Nephron progenitor cell (in vitro differentiated cells): ENCODE results near the gene NRSN1.

Experiments used
- DNase-seq: peaks from one replicate; pipeline ENCODE4 v3.0.0; 2021
- H3K27ac Mint-ChIP-seq: 2 replicates; pipeline ENCODE4 v1.8.0; 2021; ENCODE audit warnings: mild to moderate bottlenecking, moderate library complexity, mixed read lengths
- H3K27me3 Mint-ChIP-seq: 2 replicates; pipeline ENCODE4 v1.8.0; 2021; ENCODE audit warnings: mild to moderate bottlenecking, low read depth, mixed read lengths; ENCODE audit not compliant: poor library complexity
- H3K36me3 Mint-ChIP-seq: 2 replicates; pipeline ENCODE4 v1.8.0; 2021; ENCODE audit warnings: low read depth, mixed read lengths
- H3K4me1 Mint-ChIP-seq: 2 replicates; pipeline ENCODE4 v1.8.0; 2021; ENCODE audit warnings: mixed read lengths
- H3K4me3 Mint-ChIP-seq: 2 replicates; pipeline ENCODE4 v1.8.0; 2021; ENCODE audit warnings: mild to moderate bottlenecking, moderate library complexity, mixed read lengths
- H3K9me3 Mint-ChIP-seq: 2 replicates; pipeline ENCODE4 v1.8.0; 2021; ENCODE audit warnings: mild to moderate bottlenecking, moderate library complexity, mixed read lengths
- CTCF ChIP-seq: fragments of 200-600 bp; sonication (generic); IDR thresholded peaks from 2 replicates; pipeline ENCODE4 v1.5.0; 2021; ENCODE audit warnings: antibody characterized with exemption

The NRSN1 gene

GRCh38 chr6:24145690-24146131, 19.7 kb downstream of the NRSN1 start:
- Mint-ChIP-seq H3K36me3 (no peaks in the 10 kb centered on the region), H3K27ac (no peak overlapping the region), H3K4me1 (no peaks in the 10 kb centered on the region), H3K27me3 (no peaks in the 10 kb centered on the region), H3K4me3 (no peak overlapping the region), H3K9me3 (no peaks in the 10 kb centered on the region)
- no peak for DNase-seq
- no peak for TF ChIP-seq CTCF

- Mint-ChIP-seq H3K4me3 (no peak overlapping the region), H3K9me3 (no peaks in the 10 kb centered on the region), H3K27ac (no peak overlapping the region), H3K27me3 (no peaks in the 10 kb centered on the region), H3K4me1 (no peaks in the 10 kb centered on the region), H3K36me3 (no peaks in the 10 kb centered on the region)
- DNase-seq = no peak
- TF ChIP-seq CTCF = no peak
Observed at GRCh38 chr6:24146871-24147270, 20.9 kb downstream of the NRSN1 start.

- Mint-ChIP-seq H3K36me3 (no peaks in the 10 kb centered on the region), H3K27ac (no peak overlapping the region), H3K4me3 (no peak overlapping the region), H3K27me3 (no peaks in the 10 kb centered on the region), H3K9me3 (no peaks in the 10 kb centered on the region), H3K4me1 (no peaks in the 10 kb centered on the region)
- DNase-seq = no peak
- TF ChIP-seq CTCF = no peak
Observed at GRCh38 chr6:24147511-24148153, 21.6 kb downstream of the NRSN1 start.

GRCh38 chr6:24148154-24148570, 22.1 kb downstream of the NRSN1 start:
- H3K27me3 Mint-ChIP-seq = no peaks in the 10 kb centered on the region
- H3K36me3 Mint-ChIP-seq = no peaks in the 10 kb centered on the region
- no peak for DNase-seq
- TF ChIP-seq CTCF = no peak
- H3K9me3 Mint-ChIP-seq = no peaks in the 10 kb centered on the region
- H3K27ac Mint-ChIP-seq = no peak overlapping the region
- no peaks in the 10 kb centered on the region for H3K4me1 Mint-ChIP-seq
- no peak overlapping the region for H3K4me3 Mint-ChIP-seq

- no peaks in the 10 kb centered on the region for H3K27me3 Mint-ChIP-seq
- H3K27ac Mint-ChIP-seq = no peak overlapping the region
- no peak for TF ChIP-seq CTCF
- no peak overlapping the region for H3K4me3 Mint-ChIP-seq
- H3K36me3 Mint-ChIP-seq = no peaks in the 10 kb centered on the region
- no peaks in the 10 kb centered on the region for H3K9me3 Mint-ChIP-seq
- no peak for DNase-seq
- no peaks in the 10 kb centered on the region for H3K4me1 Mint-ChIP-seq
Observed at GRCh38 chr6:24148684-24149083, 22.7 kb downstream of the NRSN1 start.

GRCh38 chr6:24149296-24149695, 23.3 kb downstream of the NRSN1 start:
- Mint-ChIP-seq H3K4me3 (no peak overlapping the region), H3K4me1 (no peaks in the 10 kb centered on the region), H3K27ac (no peak overlapping the region), H3K27me3 (no peaks in the 10 kb centered on the region), H3K9me3 (no peaks in the 10 kb centered on the region), H3K36me3 (no peaks in the 10 kb centered on the region)
- TF ChIP-seq CTCF = no peak
- DNase-seq = no peak
